Effector memory CD8-positive, alpha-beta T cell (primary cell): ENCODE measurements around the gene DUSP22.

ENCODE experiments used
- ATAC-seq: fragments of 150-1000 bp; cut with Tn5 transposase; replicated peaks from 2 replicates; pipeline ENCODE4 v1.10.0; 2021; ENCODE audit warnings: mild to moderate bottlenecking, moderate library complexity
- DNase-seq, 3 experiments: peaks; one replicate each; pipeline ENCODE4 v3.0.0; 2021
- H3K27ac Mint-ChIP-seq, 2 donors: one replicate each; pipeline ENCODE4 v1.8.0; 2022; ENCODE audit warnings: mild to moderate bottlenecking in 2 of 2, mixed read lengths in 2 of 2, moderate library complexity in 2 of 2
- H3K27me3 Mint-ChIP-seq, 2 donors: one replicate each; pipeline ENCODE4 v1.8.0; 2022; ENCODE audit warnings: mixed read lengths in 2 of 2
- H3K36me3 Mint-ChIP-seq: one replicate; pipeline ENCODE4 v1.8.0; 2022; ENCODE audit warnings: mild to moderate bottlenecking, moderate library complexity, mixed read lengths; ENCODE audit not compliant: insufficient read depth
- H3K4me1 Mint-ChIP-seq, 2 donors: one replicate each; pipeline ENCODE4 v1.8.0; 2022; ENCODE audit warnings: low read depth in 2 of 2, mixed read lengths in 2 of 2
- H3K4me3 Mint-ChIP-seq, 2 donors: one replicate each; pipeline ENCODE4 v1.8.0; 2022; ENCODE audit warnings: mild to moderate bottlenecking in 2 of 2, mixed read lengths in 2 of 2, moderate library complexity in 2 of 2
- H3K9me3 Mint-ChIP-seq, 2 donors: one replicate each; pipeline ENCODE4 v1.8.0; 2022; ENCODE audit warnings: mixed read lengths in 2 of 2

Gene DUSP22

GRCh38 chr6:331622-332521 is 39.6 kb downstream of the DUSP22 start:
- no peaks in the 10 kb centered on the region for H3K27me3 Mint-ChIP-seq
- H3K27ac Mint-ChIP-seq: no peak overlapping the region
- no peak for DNase-seq
- no peak for ATAC-seq
- no peaks in the 10 kb centered on the region for H3K9me3 Mint-ChIP-seq
- H3K36me3 Mint-ChIP-seq: no peaks in the 10 kb centered on the region
- H3K4me1 Mint-ChIP-seq: peaks cover 12 to 20% of the 10 kb centered on the region in 2 donors
- no peak overlapping the region for H3K4me3 Mint-ChIP-seq

- ATAC-seq: no peak
- Mint-ChIP-seq H3K27ac (no peak overlapping the region), H3K36me3 (no peaks in the 10 kb centered on the region), H3K4me1 (peaks cover 19 to 22% of the 10 kb centered on the region in 2 donors), H3K4me3 (no peak overlapping the region), H3K9me3 (no peaks in the 10 kb centered on the region), H3K27me3 (no peaks in the 10 kb centered on the region)
- DNase-seq: no peak
Measured at GRCh38 chr6:332671-333070, 40.4 kb downstream of the DUSP22 start.

- H3K27ac Mint-ChIP-seq: no peak overlapping the region
- DNase-seq: no peak
- no peak overlapping the region for H3K4me3 Mint-ChIP-seq
- no peaks in the 10 kb centered on the region for H3K9me3 Mint-ChIP-seq
- H3K4me1 Mint-ChIP-seq: peaks cover 23 to 25% of the 10 kb centered on the region in 2 donors
- no peaks in the 10 kb centered on the region for H3K36me3 Mint-ChIP-seq
- no peaks in the 10 kb centered on the region for H3K27me3 Mint-ChIP-seq
- ATAC-seq: no peak
Measured at GRCh38 chr6:333379-334002, 41.2 kb downstream of the DUSP22 start.

- ATAC-seq (no peak), DNase-seq (no peak)
- H3K27ac Mint-ChIP-seq: no peak overlapping the region
- H3K4me3 Mint-ChIP-seq: no peak overlapping the region
- no peaks in the 10 kb centered on the region for H3K36me3 Mint-ChIP-seq
- H3K4me1 Mint-ChIP-seq: peaks cover 32 to 37% of the 10 kb centered on the region in 2 donors
- no peaks in the 10 kb centered on the region for H3K9me3 Mint-ChIP-seq
- H3K27me3 Mint-ChIP-seq: no peaks in the 10 kb centered on the region
Measured at GRCh38 chr6:334536-335510, 42.5 kb downstream of the DUSP22 start.

GRCh38 chr6:335572-335971 is 43.3 kb downstream of the DUSP22 start:
- no peaks in the 10 kb centered on the region for H3K27me3 Mint-ChIP-seq
- H3K36me3 Mint-ChIP-seq: no peaks in the 10 kb centered on the region
- DNase-seq (no peak), ATAC-seq (no peak)
- H3K27ac Mint-ChIP-seq: no peak overlapping the region
- no peak overlapping the region for H3K4me3 Mint-ChIP-seq
- no peaks in the 10 kb centered on the region for H3K9me3 Mint-ChIP-seq
- H3K4me1 Mint-ChIP-seq: peaks cover 38 to 43% of the 10 kb centered on the region in 2 donors

- DNase-seq (no peak), ATAC-seq (peak; percentile 35)
- Mint-ChIP-seq H3K4me1 (peaks cover 46 to 48% of the 10 kb centered on the region in 2 donors), H3K27me3 (no peaks in the 10 kb centered on the region), H3K9me3 (no peaks in the 10 kb centered on the region), H3K4me3 (peak overlapping the region; percentile 46 to 53), H3K27ac (peak overlapping the region; percentile 49 to 60), H3K36me3 (no peaks in the 10 kb centered on the region)
Measured at GRCh38 chr6:336159-337114, 44.1 kb downstream of the DUSP22 start.

- Mint-ChIP-seq H3K36me3 (no peaks in the 10 kb centered on the region), H3K4me3 (peak overlapping the region; percentile 39 to 43), H3K27ac (peak overlapping the region; percentile 49 to 60), H3K9me3 (no peaks in the 10 kb centered on the region), H3K4me1 (peaks cover 56 to 60% of the 10 kb centered on the region in 2 donors), H3K27me3 (no peaks in the 10 kb centered on the region)
- no peak for DNase-seq
- ATAC-seq: no peak
Measured at GRCh38 chr6:337805-338368, 45.6 kb downstream of the DUSP22 start.

- H3K9me3 Mint-ChIP-seq: no peaks in the 10 kb centered on the region
- ATAC-seq (peak; percentile 39), DNase-seq (no peak)
- peak overlapping the region; percentile 22 to 48 for H3K4me3 Mint-ChIP-seq
- H3K36me3 Mint-ChIP-seq: no peaks in the 10 kb centered on the region
- no peaks in the 10 kb centered on the region for H3K27me3 Mint-ChIP-seq
- H3K4me1 Mint-ChIP-seq: peaks cover 56 to 63% of the 10 kb centered on the region in 2 donors
- peak overlapping the region; percentile 31 to 59 for H3K27ac Mint-ChIP-seq
Measured at GRCh38 chr6:338815-339262, 46.6 kb downstream of the DUSP22 start.

GRCh38 chr6:339480-339879 is 47.2 kb downstream of the DUSP22 start:
- no peaks in the 10 kb centered on the region for H3K36me3 Mint-ChIP-seq
- ATAC-seq (peak; percentile 69), DNase-seq (no peak)
- no peaks in the 10 kb centered on the region for H3K27me3 Mint-ChIP-seq
- H3K4me3 Mint-ChIP-seq: peak overlapping the region; percentile 40 to 48
- peak overlapping the region; percentile 31 to 59 for H3K27ac Mint-ChIP-seq
- H3K9me3 Mint-ChIP-seq: no peaks in the 10 kb centered on the region
- peaks cover 56 to 65% of the 10 kb centered on the region in 2 donors for H3K4me1 Mint-ChIP-seq

- H3K27me3 Mint-ChIP-seq: no peaks in the 10 kb centered on the region
- peak overlapping the region; percentile 48 to 53 for H3K4me3 Mint-ChIP-seq
- DNase-seq: no peak
- peak overlapping the region in 1 of 2 donors; percentile 31 for H3K27ac Mint-ChIP-seq
- H3K9me3 Mint-ChIP-seq: no peaks in the 10 kb centered on the region
- H3K4me1 Mint-ChIP-seq: peaks cover 56 to 65% of the 10 kb centered on the region in 2 donors
- no peak for ATAC-seq
- no peaks in the 10 kb centered on the region for H3K36me3 Mint-ChIP-seq
Measured at GRCh38 chr6:340186-340955, 48.1 kb downstream of the DUSP22 start.

GRCh38 chr6:340991-341827 is 48.9 kb downstream of the DUSP22 start:
- H3K27ac Mint-ChIP-seq: peak overlapping the region; percentile 42 to 83
- H3K4me3 Mint-ChIP-seq: peak overlapping the region; percentile 65 to 68
- ATAC-seq (peak; percentile 13), DNase-seq (no peak)
- peaks cover 51 to 61% of the 10 kb centered on the region in 2 donors for H3K4me1 Mint-ChIP-seq
- no peaks in the 10 kb centered on the region for H3K36me3 Mint-ChIP-seq
- no peaks in the 10 kb centered on the region for H3K9me3 Mint-ChIP-seq
- no peaks in the 10 kb centered on the region for H3K27me3 Mint-ChIP-seq
